Fibroblast of lung (primary cell): ENCODE results near the gene BRCC3. TPM values are rescaled to one million over a fixed set of nuclear protein-coding genes. Genes with fewer than 3 reads are reported as not detected.

Experiments used
- DNase-seq, 2 donors: peaks; one replicate each; pipeline versions ENCODE4 v3.0.0 to v3.0.0-alpha.2; 2010; ENCODE audit warnings: low read depth in 2 of 2
- H2AFZ ChIP-seq: 2 replicates; pipeline ENCODE4 v1.5.1; 2012; ENCODE audit warnings: low read length, control low read depth, inconsistent platforms
- H3K27ac ChIP-seq: 2 replicates; pipeline ENCODE4 v1.5.1; 2011; ENCODE audit warnings: low read length, control low read depth; ENCODE audit not compliant: insufficient read depth
- H3K27me3 ChIP-seq: 2 replicates; pipeline ENCODE4 v1.5.1; 2011; ENCODE audit warnings: mild to moderate bottlenecking, low read length; ENCODE audit not compliant: control insufficient read depth, insufficient read depth
- H3K36me3 ChIP-seq: 2 replicates; pipeline ENCODE4 v1.5.1; 2011; ENCODE audit warnings: low read length; ENCODE audit not compliant: control insufficient read depth, insufficient read depth
- H3K4me1 ChIP-seq: 2 replicates; pipeline ENCODE4 v1.5.1; 2011; ENCODE audit warnings: low read length; ENCODE audit not compliant: control insufficient read depth, insufficient read depth; ENCODE audit errors: extremely low read depth
- H3K4me2 ChIP-seq: 2 replicates; pipeline ENCODE4 v1.5.1; 2011; ENCODE audit warnings: low read length, control low read depth; ENCODE audit not compliant: insufficient read depth; ENCODE audit errors: extremely low read depth
- H3K4me3 ChIP-seq, 4 experiments: fragments of 200-600 bp in 1 of 4; sonication (generic) in 1 of 4; replicated peaks in 1 of 4; 2 replicates each; pipeline ENCODE4 v1.5.1; 2011 to 2016; ENCODE audit warnings: low read length in 4 of 4, low read depth in 3 of 4, mild to moderate bottlenecking in 3 of 4, control low read depth in 2 of 4, inconsistent platforms in 1 of 4, mixed read lengths in 1 of 4; ENCODE audit not compliant: insufficient read depth in 1 of 4; ENCODE audit errors: control extremely low read depth in 1 of 4
- H3K79me2 ChIP-seq: 2 replicates; pipeline ENCODE4 v1.5.1; 2012; ENCODE audit warnings: mild to moderate bottlenecking, low read length, inconsistent platforms; ENCODE audit not compliant: control insufficient read depth, insufficient read depth
- H3K9ac ChIP-seq: 2 replicates; pipeline ENCODE4 v1.5.1; 2011; ENCODE audit warnings: mild to moderate bottlenecking, low read length, control low read depth; ENCODE audit not compliant: insufficient read depth
- H3K9me3 ChIP-seq: 2 replicates; pipeline ENCODE4 v1.5.1; 2012; ENCODE audit warnings: low read depth, low read length; ENCODE audit not compliant: control insufficient read depth, insufficient read depth
- H4K20me1 ChIP-seq: 2 replicates; pipeline ENCODE4 v1.5.1; 2011; ENCODE audit warnings: low read length; ENCODE audit not compliant: control insufficient read depth, insufficient read depth; ENCODE audit errors: extremely low read depth
- CTCF ChIP-seq, 2 donors: IDR thresholded peaks in 1 of 2; conservative IDR thresholded peaks in 1 of 2; 1 replicate in 1 of 2; 2 replicates in 1 of 2; pipeline ENCODE4 v1.5.1; 2011 to 2012; ENCODE audit warnings: low read length in 2 of 2, control low read depth in 1 of 2, inconsistent platforms in 1 of 2, low read depth in 1 of 2, mild to moderate bottlenecking in 1 of 2
- EZH2 ChIP-seq: IDR thresholded peaks from 2 replicates; pipeline ENCODE4 v1.5.1; 2012; ENCODE audit warnings: low read length, control low read depth, mild to moderate bottlenecking; ENCODE audit errors: missing control alignments
- polyA plus RNA-seq, 2 donors: library from polyadenylated mRNA; depleted of rRNA in 1 of 2; stranded (reverse) in 1 of 2; unstranded in 1 of 2; fragments of >200 nt; gene quantifications; 2 replicates each; pipeline ENCODE4 v1.2.1, GENCODE V29; 2011 to 2012; ENCODE audit warnings: missing spikeins in 1 of 2
- total RNA-seq: library from RNA; depleted of rRNA; stranded (reverse); fragments of >200 nt; gene quantifications from 2 replicates; pipeline ENCODE4 v1.2.1, GENCODE V29; 2014

BRCC3 gene
- total and polyA plus RNA-seq, 2 donors (not counting 1 experiment from before 2014, with no cell fraction given) = 12.1 to 22.0 TPM

GRCh38 chrX:155169881-155170280 lies 98.6 kb downstream of the BRCC3 start:
- Histone ChIP-seq H4K20me1 (no peaks in the 10 kb centered on the region), H3K4me1 (no peaks in the 10 kb centered on the region), H2AFZ (no peak overlapping the region), H3K4me3 (no peak overlapping the region), H3K4me2 (no peak overlapping the region), H3K9ac (no peak overlapping the region), H3K27me3 (no peaks in the 10 kb centered on the region), H3K36me3 (no peaks in the 10 kb centered on the region), H3K27ac (no peak overlapping the region), H3K9me3 (no peaks in the 10 kb centered on the region), H3K79me2 (no peaks in the 10 kb centered on the region)
- TF ChIP-seq CTCF (conservative IDR thresholded peaks at IDR 0.05 in 1 of 2, IDR thresholded peaks at IDR 0.05 in 1 of 2; ENCODE audit: low read depth in 1 of 2, low read length in 2 of 2) (no peak), EZH2 (no peak)
- no peak for DNase-seq

Other genes starting within 250 kb of the BRCC3 start
- gene SMIM9, start 236.8 kb upstream of the BRCC3 start, total RNA-seq = not detected in 2 replicates
- not detected in 2 replicates for gene SMIM9, start 236.8 kb upstream of the BRCC3 start, polyA plus RNA-seq
- gene F8A1, start 185.2 kb upstream of the BRCC3 start, total RNA-seq = 2.3 and 4.8 TPM in 2 replicates
- gene F8A1, start 185.2 kb upstream of the BRCC3 start, polyA plus RNA-seq = 3.0 and 5.4 TPM in 2 replicates
- 5.4 and 7.9 TPM in 2 replicates for gene F8, start 48.8 kb upstream of the BRCC3 start, total RNA-seq
- 3.2 and 4.5 TPM in 2 replicates for gene F8, start 48.8 kb upstream of the BRCC3 start, polyA plus RNA-seq
- gene FUNDC2, start 44.7 kb upstream of the BRCC3 start, total RNA-seq = 18.3 and 21.3 TPM in 2 replicates
- 92.4 and 97.1 TPM in 2 replicates for gene FUNDC2, start 44.7 kb upstream of the BRCC3 start, polyA plus RNA-seq
- gene CMC4, start 372 bp upstream of the BRCC3 start, total RNA-seq = 9.6 and 10.3 TPM in 2 replicates
- gene CMC4, start 372 bp upstream of the BRCC3 start, polyA plus RNA-seq = 8.1 and 8.4 TPM in 2 replicates
- 14.6 and 16.0 TPM in 2 replicates for gene MTCP1, start 372 bp upstream of the BRCC3 start, total RNA-seq
- gene MTCP1, start 372 bp upstream of the BRCC3 start, polyA plus RNA-seq = 9.3 and 10.6 TPM in 2 replicates
- gene VBP1, start 145.0 kb downstream of the BRCC3 start, total RNA-seq = 43.9 and 60.9 TPM in 2 replicates
- 63.9 and 67.8 TPM in 2 replicates for gene VBP1, start 145.0 kb downstream of the BRCC3 start, polyA plus RNA-seq
- 1.3 and 3.0 TPM in 2 replicates for gene RAB39B, start 193.0 kb downstream of the BRCC3 start, total RNA-seq
- gene RAB39B, start 193.0 kb downstream of the BRCC3 start, polyA plus RNA-seq = 0.12 and 0.79 TPM in 2 replicates